Measurements from ENCODE around the gene FADS6.

The FADS6 gene

GRCh38 chr17:74852237-74853047, 41.0 kb downstream of the FADS6 start:
- TF ChIP-seq CTCF (IDR thresholded peaks at IDR 0.05) = no peak
- H3K4me3 ChIP-seq (ENCODE audit: low read depth, low read length) = no peak overlapping the region
- H3K36me3 ChIP-seq (ENCODE audit: control insufficient read depth, insufficient read depth, low read length) = no peaks in the 10 kb centered on the region
- no peak overlapping the region for H3K27ac ChIP-seq
- H2AFZ ChIP-seq = no peak overlapping the region
- no peak overlapping the region for H3K4me2 ChIP-seq (ENCODE audit: low read length)
- no peak overlapping the region for H3K9ac ChIP-seq
- no peaks in the 10 kb centered on the region for H3K79me2 ChIP-seq
- no peaks in the 10 kb centered on the region for H3K9me3 ChIP-seq (ENCODE audit: control insufficient read depth, low read length)
- H3K4me1 ChIP-seq = no peaks in the 10 kb centered on the region
- no peaks in the 10 kb centered on the region for H3K27me3 ChIP-seq (ENCODE audit: control insufficient read depth, insufficient read depth, low read length)

GRCh38 chr17:74851612-74852236, 41.7 kb downstream of the FADS6 start:
- Histone ChIP-seq H3K4me2 (ENCODE audit: low read length) (no peak overlapping the region), H3K79me2 (no peaks in the 10 kb centered on the region), H3K4me3 (ENCODE audit: low read depth, low read length) (no peak overlapping the region), H3K27ac (no peak overlapping the region), H3K36me3 (ENCODE audit: control insufficient read depth, insufficient read depth, low read length) (no peaks in the 10 kb centered on the region), H3K9me3 (ENCODE audit: control insufficient read depth, low read length) (no peaks in the 10 kb centered on the region), H3K27me3 (ENCODE audit: control insufficient read depth, insufficient read depth, low read length) (no peaks in the 10 kb centered on the region), H2AFZ (no peak overlapping the region), H3K4me1 (no peaks in the 10 kb centered on the region), H3K9ac (no peak overlapping the region)
- no peak for TF ChIP-seq CTCF (IDR thresholded peaks at IDR 0.05)

GRCh38 chr17:74850914-74851313, 42.5 kb downstream of the FADS6 start:
- Histone ChIP-seq H2AFZ (no peak overlapping the region), H3K4me2 (ENCODE audit: low read length) (no peak overlapping the region), H3K9ac (no peak overlapping the region), H3K27me3 (ENCODE audit: control insufficient read depth, insufficient read depth, low read length) (no peaks in the 10 kb centered on the region), H3K27ac (no peak overlapping the region), H3K4me1 (no peaks in the 10 kb centered on the region), H3K9me3 (ENCODE audit: control insufficient read depth, low read length) (no peaks in the 10 kb centered on the region), H3K79me2 (no peaks in the 10 kb centered on the region), H3K36me3 (ENCODE audit: control insufficient read depth, insufficient read depth, low read length) (no peaks in the 10 kb centered on the region), H3K4me3 (ENCODE audit: low read depth, low read length) (no peak overlapping the region)
- TF ChIP-seq CTCF (IDR thresholded peaks at IDR 0.05) = no peak

DNA sequence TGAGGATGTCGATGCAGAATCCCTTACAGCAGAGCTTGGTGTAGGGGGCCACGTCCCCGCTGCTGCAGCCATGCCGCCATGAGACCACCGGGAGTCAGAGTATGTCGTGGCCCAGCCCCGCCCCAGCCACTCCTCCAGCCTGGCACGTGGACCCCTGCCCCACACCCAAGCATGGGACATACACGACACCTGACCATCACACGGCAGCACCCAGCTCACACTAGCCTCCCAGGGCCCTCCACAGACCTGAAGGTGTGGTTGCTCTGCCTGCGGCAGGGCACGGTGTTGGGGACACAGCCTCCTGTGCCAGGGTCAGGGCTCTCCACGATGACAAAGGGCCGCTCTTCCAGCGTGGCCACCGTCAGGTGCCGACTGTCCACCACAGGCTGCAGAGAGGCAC, 43.1 kb downstream of the FADS6 start:
- Histone ChIP-seq H3K4me2 (ENCODE audit: low read length) (no peak overlapping the region), H3K79me2 (no peaks in the 10 kb centered on the region), H3K4me1 (no peaks in the 10 kb centered on the region), H3K36me3 (ENCODE audit: control insufficient read depth, insufficient read depth, low read length) (no peaks in the 10 kb centered on the region), H3K9me3 (ENCODE audit: control insufficient read depth, low read length) (no peaks in the 10 kb centered on the region), H3K4me3 (ENCODE audit: low read depth, low read length) (no peak overlapping the region), H3K9ac (no peak overlapping the region), H3K27me3 (ENCODE audit: control insufficient read depth, insufficient read depth, low read length) (no peaks in the 10 kb centered on the region), H3K27ac (no peak overlapping the region), H2AFZ (no peak overlapping the region)
- TF ChIP-seq CTCF (IDR thresholded peaks at IDR 0.05) = no peak
